DND-41 (cell line): ENCODE results near the gene PPP1R12C.

ENCODE experiments used
- EZH2 ChIP-seq: IDR thresholded peaks from 3 replicates; pipeline ENCODE4 v1.6.1; 2012; ENCODE audit warnings: borderline replicate concordance, low read depth, mild to moderate bottlenecking, moderate library complexity, low read length, inconsistent platforms; ENCODE audit not compliant: severe bottlenecking
- TF ChIP-seq, protein P1 (sequence below): IDR thresholded peaks from 2 replicates; pipeline ENCODE4 v1.5.1; 2012; ENCODE audit warnings: borderline replicate concordance, low read length, moderate library complexity, mild to moderate bottlenecking; ENCODE audit not compliant: poor library complexity, severe bottlenecking; ENCODE audit errors: extremely low read depth

DNA sequence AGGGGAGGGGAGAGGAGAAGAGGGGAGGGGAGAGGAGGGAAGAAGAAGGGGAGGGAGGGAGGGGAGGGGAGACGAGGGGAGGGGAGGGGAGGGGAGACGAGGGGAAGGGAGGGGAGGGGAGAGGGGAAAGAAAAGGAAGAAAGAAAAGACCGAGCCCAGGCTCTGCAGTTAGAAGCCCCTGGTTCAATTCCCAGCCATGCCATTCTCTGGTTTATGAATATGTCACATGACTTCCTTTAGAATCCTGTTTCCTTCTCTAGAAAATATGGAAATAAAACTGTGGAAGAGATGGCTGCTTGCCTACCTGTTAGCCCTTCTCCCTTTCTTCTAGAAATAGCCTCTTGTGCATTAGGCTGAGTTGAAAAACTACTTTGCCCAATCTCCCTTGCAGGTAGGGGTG, 17.3 kb upstream of the PPP1R12C start:
- TF ChIP-seq, protein P1, sequence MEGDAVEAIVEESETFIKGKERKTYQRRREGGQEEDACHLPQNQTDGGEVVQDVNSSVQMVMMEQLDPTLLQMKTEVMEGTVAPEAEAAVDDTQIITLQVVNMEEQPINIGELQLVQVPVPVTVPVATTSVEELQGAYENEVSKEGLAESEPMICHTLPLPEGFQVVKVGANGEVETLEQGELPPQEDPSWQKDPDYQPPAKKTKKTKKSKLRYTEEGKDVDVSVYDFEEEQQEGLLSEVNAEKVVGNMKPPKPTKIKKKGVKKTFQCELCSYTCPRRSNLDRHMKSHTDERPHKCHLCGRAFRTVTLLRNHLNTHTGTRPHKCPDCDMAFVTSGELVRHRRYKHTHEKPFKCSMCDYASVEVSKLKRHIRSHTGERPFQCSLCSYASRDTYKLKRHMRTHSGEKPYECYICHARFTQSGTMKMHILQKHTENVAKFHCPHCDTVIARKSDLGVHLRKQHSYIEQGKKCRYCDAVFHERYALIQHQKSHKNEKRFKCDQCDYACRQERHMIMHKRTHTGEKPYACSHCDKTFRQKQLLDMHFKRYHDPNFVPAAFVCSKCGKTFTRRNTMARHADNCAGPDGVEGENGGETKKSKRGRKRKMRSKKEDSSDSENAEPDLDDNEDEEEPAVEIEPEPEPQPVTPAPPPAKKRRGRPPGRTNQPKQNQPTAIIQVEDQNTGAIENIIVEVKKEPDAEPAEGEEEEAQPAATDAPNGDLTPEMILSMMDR, result no peak
- TF ChIP-seq EZH2, result no peak
